Progenitor cell of endocrine pancreas (in vitro differentiated cells): ENCODE measurements around the gene DRC7. TPM values are rescaled to one million over a fixed set of nuclear protein-coding genes. Genes with fewer than 3 reads are reported as not detected.

Experiments
- DNase-seq: peaks from one replicate; pipeline ENCODE4 v3.0.0; 2021; ENCODE audit warnings: low spot score; ENCODE audit not compliant: unreplicated experiment
- H3K27ac Mint-ChIP-seq: 2 replicates; pipeline ENCODE4 v1.8.0; 2021; ENCODE audit warnings: mild to moderate bottlenecking, moderate library complexity, mixed read lengths
- H3K27me3 Mint-ChIP-seq: 2 replicates; pipeline ENCODE4 v1.8.0; 2021; ENCODE audit warnings: mixed read lengths
- H3K36me3 Mint-ChIP-seq: 2 replicates; pipeline ENCODE4 v1.8.0; 2022; ENCODE audit warnings: mixed read lengths; ENCODE audit not compliant: insufficient read depth
- H3K4me1 Mint-ChIP-seq: 2 replicates; pipeline ENCODE4 v1.8.0; 2021; ENCODE audit warnings: low read depth, mixed read lengths
- H3K4me3 Mint-ChIP-seq: 2 replicates; pipeline ENCODE4 v1.8.0; 2021; ENCODE audit warnings: low read depth, mild to moderate bottlenecking, moderate library complexity, mixed read lengths
- H3K9me3 Mint-ChIP-seq: 2 replicates; pipeline ENCODE4 v1.8.0; 2021; ENCODE audit warnings: low read depth, mixed read lengths
- total RNA-seq: library from RNA; stranded (reverse); gene quantifications from 2 replicates; pipeline ENCODE4 v1.2.1, GENCODE V29; 2021
- TF ChIP-seq, protein P1 (sequence below): fragments of 200-600 bp; sonication (generic); IDR thresholded peaks from one replicate; pipeline ENCODE4 v1.5.0; 2021; ENCODE audit warnings: antibody characterized with exemption, mild to moderate bottlenecking; ENCODE audit not compliant: unreplicated experiment

Gene DRC7
- total RNA-seq, 1 donor from 2014 or later: 6.8 TPM

DNA sequence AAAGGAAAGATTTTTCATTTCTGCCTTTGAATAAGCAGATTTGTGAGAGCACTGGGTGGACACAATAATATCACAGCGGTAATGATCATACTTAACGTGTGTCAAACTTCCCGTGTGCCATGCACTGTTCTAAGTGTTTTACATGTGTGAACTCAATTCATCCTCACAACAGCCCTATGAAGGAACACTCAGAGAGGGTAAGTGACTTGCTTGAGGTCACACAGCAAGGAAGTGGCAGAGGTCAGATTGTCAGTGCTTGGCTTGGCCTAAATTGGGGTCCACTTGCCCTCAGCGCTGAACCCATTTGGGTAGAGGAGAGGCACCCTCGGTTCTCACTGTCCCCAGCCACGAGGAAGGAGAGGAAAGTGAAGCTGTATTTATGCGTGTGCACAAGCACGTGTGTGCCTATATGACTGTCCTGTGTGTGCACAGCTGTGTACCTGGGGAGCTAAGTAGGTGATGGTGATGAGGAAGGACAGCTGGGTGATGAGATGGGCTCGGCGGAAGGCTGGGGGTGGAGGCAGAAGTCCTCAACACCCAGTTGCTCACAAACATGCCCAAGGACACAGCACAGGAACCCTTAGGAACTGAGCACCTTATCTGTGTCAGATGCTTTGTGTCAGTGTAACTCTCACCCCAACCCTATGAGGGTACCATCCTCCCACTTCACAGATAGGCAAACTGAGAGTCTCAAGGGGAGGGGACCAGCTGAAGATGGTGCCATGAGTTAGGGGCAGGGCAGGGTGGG lies 36.3 kb upstream of the DRC7 start:
- Mint-ChIP-seq H3K9me3 (no peaks in the 10 kb centered on the region), H3K27me3 (no peaks in the 10 kb centered on the region), H3K27ac (no peak overlapping the region), H3K4me3 (no peak overlapping the region), H3K4me1 (no peaks in the 10 kb centered on the region), H3K36me3 (peaks cover 1% of the 10 kb centered on the region)
- TF ChIP-seq, protein P1, sequence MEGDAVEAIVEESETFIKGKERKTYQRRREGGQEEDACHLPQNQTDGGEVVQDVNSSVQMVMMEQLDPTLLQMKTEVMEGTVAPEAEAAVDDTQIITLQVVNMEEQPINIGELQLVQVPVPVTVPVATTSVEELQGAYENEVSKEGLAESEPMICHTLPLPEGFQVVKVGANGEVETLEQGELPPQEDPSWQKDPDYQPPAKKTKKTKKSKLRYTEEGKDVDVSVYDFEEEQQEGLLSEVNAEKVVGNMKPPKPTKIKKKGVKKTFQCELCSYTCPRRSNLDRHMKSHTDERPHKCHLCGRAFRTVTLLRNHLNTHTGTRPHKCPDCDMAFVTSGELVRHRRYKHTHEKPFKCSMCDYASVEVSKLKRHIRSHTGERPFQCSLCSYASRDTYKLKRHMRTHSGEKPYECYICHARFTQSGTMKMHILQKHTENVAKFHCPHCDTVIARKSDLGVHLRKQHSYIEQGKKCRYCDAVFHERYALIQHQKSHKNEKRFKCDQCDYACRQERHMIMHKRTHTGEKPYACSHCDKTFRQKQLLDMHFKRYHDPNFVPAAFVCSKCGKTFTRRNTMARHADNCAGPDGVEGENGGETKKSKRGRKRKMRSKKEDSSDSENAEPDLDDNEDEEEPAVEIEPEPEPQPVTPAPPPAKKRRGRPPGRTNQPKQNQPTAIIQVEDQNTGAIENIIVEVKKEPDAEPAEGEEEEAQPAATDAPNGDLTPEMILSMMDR: no peak
- DNase-seq: no peak

DNA sequence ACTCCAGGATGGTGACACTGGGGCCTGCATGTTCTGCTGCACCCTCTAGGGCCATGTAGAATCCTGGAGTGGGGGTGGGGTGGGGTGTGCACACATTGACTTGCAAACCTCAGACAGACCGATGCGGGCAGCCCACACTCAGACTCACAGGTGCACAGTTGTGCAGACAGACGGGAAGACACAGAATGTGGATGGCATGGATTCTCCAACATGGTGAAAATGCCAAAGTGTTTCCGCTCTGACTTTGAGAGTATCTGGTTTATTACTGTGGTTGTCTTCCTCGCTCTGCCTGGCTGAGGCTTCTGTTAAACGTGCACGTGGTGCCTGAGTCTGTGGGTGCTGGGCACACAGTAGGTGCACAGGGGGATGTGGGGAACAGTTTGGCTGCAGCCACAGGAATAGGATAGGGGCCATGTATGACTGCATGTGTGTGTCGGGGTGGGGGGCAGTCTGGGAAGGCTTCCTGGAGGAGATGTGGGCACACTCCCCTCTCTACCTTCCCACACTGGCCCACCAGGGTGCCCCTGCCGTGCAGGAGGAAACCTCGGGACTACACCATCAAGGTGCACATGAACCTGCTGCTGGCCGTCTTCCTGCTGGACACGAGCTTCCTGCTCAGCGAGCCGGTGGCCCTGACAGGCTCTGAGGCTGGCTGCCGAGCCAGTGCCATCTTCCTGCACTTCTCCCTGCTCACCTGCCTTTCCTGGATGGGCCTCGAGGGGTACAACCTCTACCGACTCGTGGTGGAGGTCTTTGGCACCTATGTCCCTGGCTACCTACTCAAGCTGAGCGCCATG lies 35.5 kb upstream of the DRC7 start:
- Mint-ChIP-seq H3K27me3 (no peaks in the 10 kb centered on the region), H3K9me3 (no peaks in the 10 kb centered on the region), H3K36me3 (peaks cover 1% of the 10 kb centered on the region), H3K4me3 (no peak overlapping the region), H3K4me1 (no peaks in the 10 kb centered on the region), H3K27ac (no peak overlapping the region)
- no peak for DNase-seq
- TF ChIP-seq, protein P1: no peak

DNA sequence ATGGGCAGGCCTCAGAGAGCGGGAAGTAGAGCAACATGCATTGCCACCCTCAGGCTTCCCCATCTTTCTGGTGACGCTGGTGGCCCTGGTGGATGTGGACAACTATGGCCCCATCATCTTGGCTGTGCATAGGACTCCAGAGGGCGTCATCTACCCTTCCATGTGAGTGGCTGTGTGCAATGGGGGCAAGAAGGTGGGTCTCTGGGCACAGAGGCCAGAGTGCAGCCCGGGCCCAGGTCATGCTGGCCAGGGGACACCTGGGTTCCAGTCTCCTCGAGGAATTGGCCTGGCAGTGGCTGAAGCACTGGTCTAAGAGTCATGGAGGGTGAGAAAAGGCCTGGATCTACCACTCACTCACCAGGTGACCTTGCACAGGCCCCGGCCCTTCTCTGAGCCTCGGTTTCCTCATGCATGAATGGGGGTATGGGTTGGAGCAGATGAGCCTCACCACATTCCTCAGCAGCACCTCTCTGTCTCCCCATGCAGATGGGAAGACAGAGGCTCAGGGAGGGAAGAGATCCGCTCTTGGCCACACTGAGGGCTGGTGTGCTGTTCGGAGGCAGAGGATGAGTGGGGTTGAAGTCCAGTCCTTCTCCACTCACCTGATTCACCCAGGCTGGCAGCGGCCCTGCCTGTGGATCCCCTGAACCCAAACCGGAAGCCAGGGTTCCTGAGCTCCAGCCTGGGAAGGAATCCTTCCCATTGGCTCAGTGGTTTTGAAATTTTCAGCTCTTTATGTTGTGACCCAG lies 33.7 kb upstream of the DRC7 start:
- no peaks in the 10 kb centered on the region for H3K4me1 Mint-ChIP-seq
- no peaks in the 10 kb centered on the region for H3K27me3 Mint-ChIP-seq
- no peak overlapping the region for H3K27ac Mint-ChIP-seq
- H3K9me3 Mint-ChIP-seq: no peaks in the 10 kb centered on the region
- TF ChIP-seq, protein P1: no peak
- peaks cover 1% of the 10 kb centered on the region for H3K36me3 Mint-ChIP-seq
- DNase-seq: no peak
- no peak overlapping the region for H3K4me3 Mint-ChIP-seq

DNA sequence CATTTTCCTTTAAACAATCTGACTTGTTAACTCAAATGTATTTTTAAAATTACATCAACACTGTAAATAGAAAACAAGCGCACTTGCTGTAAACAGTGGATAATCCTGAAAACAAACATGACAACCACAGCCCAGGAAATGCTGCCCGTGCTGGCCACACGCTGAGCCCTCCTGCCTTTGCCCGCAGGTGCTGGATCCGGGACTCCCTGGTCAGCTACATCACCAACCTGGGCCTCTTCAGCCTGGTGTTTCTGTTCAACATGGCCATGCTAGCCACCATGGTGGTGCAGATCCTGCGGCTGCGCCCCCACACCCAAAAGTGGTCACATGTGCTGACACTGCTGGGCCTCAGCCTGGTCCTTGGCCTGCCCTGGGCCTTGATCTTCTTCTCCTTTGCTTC lies 33.1 kb upstream of the DRC7 start:
- DNase-seq: no peak
- peaks cover 1% of the 10 kb centered on the region for H3K36me3 Mint-ChIP-seq
- H3K27ac Mint-ChIP-seq: no peak overlapping the region
- H3K27me3 Mint-ChIP-seq: no peaks in the 10 kb centered on the region
- TF ChIP-seq, protein P1: no peak
- no peak overlapping the region for H3K4me3 Mint-ChIP-seq
- H3K9me3 Mint-ChIP-seq: no peaks in the 10 kb centered on the region
- no peaks in the 10 kb centered on the region for H3K4me1 Mint-ChIP-seq
